Ramos (cell line): Measurements from ENCODE around the gene TAF4.

Experiments used
- in situ Hi-C: fragments of 300-500 bp; cut with MboI; formaldehyde crosslinking; loops from one replicate; pipeline ENCODE4 v1.14.3; 2022; ENCODE audit warnings: low sequenced_read_pairs; ENCODE audit not compliant: unreplicated experiment

The TAF4 gene

GRCh38 chr20:61969806-61970205 lies 95.9 kb downstream of the TAF4 start:
- in situ Hi-C loops = no loop called here

GRCh38 chr20:61968932-61969331 lies 96.7 kb downstream of the TAF4 start:
- in situ Hi-C loops = no loop called here

GRCh38 chr20:61968036-61968810 lies 97.5 kb downstream of the TAF4 start:
- in situ Hi-C loops = no loop called here

- in situ Hi-C loops = no loop called here
Observed at GRCh38 chr20:61967300-61967699, 98.4 kb downstream of the TAF4 start.

- in situ Hi-C loops = no loop called here
Observed at GRCh38 chr20:61966492-61967244, 99.0 kb downstream of the TAF4 start.

GRCh38 chr20:61965606-61966491 lies 99.8 kb downstream of the TAF4 start:
- in situ Hi-C loops = no loop called here

GRCh38 chr20:61964675-61965605 lies 100.7 kb downstream of the TAF4 start:
- in situ Hi-C loops = no loop called here

- in situ Hi-C loops = no loop called here
Observed at GRCh38 chr20:61963885-61964674, 101.6 kb downstream of the TAF4 start.

- in situ Hi-C loops = no loop called here
Observed at GRCh38 chr20:61963149-61963548, 102.5 kb downstream of the TAF4 start.

- in situ Hi-C loops = no loop called here
Observed at GRCh38 chr20:61960836-61961235, 104.8 kb downstream of the TAF4 start.

- in situ Hi-C loops = no loop called here
Observed at GRCh38 chr20:61958773-61959700, 106.6 kb downstream of the TAF4 start.

GRCh38 chr20:61957961-61958715 lies 107.5 kb downstream of the TAF4 start:
- in situ Hi-C loops = no loop called here

- in situ Hi-C loops = no loop called here
Observed at GRCh38 chr20:61956396-61957342, 109.0 kb downstream of the TAF4 start.

GRCh38 chr20:61955668-61956395 lies 109.8 kb downstream of the TAF4 start:
- in situ Hi-C loops = no loop called here

- in situ Hi-C loops = no loop called here
Observed at GRCh38 chr20:61954276-61955021, 111.2 kb downstream of the TAF4 start.
